ENCODE data around the gene PLCB1. TPM values are rescaled to one million over a fixed set of nuclear protein-coding genes. Genes with fewer than 3 reads are reported as not detected.
"Not testable (repeated sequence)": the region's sequence is repeated elsewhere in the genome, so short reads cannot be mapped to it uniquely, and the experiment has no call there.

PLCB1 gene
- total RNA-seq, 1 experiment from 2014 or later: 11.3 TPM

DNA sequence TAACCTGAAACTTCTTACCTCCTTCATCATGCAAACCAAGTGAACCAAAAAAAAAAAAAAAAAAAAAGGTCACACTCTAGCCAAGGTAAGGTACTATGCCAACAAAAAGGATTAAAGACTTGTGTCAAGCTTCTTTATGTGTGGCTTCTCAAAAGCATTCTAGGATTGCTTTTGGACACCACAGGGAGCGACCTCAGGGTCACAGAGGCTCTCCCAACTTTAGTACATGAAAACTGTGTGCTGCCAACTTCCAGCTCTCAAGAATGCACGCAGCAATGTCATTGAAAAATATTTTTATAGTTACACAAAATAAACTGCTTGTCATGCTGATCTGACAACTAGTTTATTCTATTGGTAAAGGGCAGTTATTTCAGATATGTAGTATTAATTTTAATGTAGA, 243.8 kb downstream of the PLCB1 start:
- CTCF ChIA-PET: interaction anchor here (1.0 kb wide), 1 partner anchor 149 kb away, joined by 3 read pairs; no protein-coding TSS in a partner anchor
- POLR2A ChIA-PET: no interaction called here
- peaks cover 7% of the 10 kb centered on the region; the same call in 1 of the 2 replicates for H3K4me1 Mint-ChIP-seq
- H3K27me3 Mint-ChIP-seq (ENCODE audit: low read depth): no peaks in the 10 kb centered on the region
- no peaks in the 10 kb centered on the region for H3K36me3 Mint-ChIP-seq
- no peak overlapping the region for H3K27ac Mint-ChIP-seq
- no peak for DNase-seq (ENCODE audit: low spot score)
- no peak overlapping the region for H3K4me3 Mint-ChIP-seq
- TF ChIP-seq, protein P1, sequence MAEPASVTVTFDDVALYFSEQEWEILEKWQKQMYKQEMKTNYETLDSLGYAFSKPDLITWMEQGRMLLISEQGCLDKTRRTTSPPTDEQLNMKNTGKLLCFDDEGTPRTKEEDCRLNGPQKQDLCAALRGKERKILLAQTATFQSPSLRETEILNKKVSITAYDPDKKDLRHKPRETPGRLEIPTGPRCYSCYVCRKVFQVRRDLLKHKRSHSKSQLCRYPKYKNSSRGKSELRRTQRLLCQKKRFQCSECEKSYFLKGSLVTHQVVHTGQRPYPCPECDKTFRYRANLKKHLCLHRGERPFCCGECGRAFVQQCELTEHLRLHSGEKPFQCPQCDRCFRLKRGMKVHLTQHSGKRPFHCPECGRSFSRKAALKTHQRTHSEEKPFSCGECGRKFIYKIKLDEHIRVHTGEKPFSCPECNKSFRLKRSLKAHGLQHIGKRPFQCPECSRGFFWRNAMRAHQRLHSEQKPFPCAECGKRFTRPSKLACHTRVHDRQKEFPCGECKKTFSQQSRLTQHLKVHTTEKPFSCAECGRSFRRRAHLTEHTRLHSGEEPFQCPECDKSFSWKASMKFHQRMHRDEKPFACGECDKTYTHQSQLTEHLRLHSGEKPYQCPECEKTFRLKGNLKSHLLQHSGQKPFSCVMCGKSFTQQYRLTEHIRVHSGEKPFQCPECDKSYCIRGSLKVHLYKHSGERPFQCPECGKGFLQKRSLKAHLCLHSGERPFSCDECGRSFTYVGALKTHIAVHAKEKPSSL (CRISPR knock-in tag; conservative IDR thresholded peaks at IDR 0.05): no peak
- TF ChIP-seq SMAD3 (CRISPR knock-in tag; IDR thresholded peaks at IDR 0.05; ENCODE audit: borderline replicate concordance): no peak
- peaks cover 18% of the 10 kb centered on the region for H3K9me3 Mint-ChIP-seq
- ATAC-seq: no peak

DNA sequence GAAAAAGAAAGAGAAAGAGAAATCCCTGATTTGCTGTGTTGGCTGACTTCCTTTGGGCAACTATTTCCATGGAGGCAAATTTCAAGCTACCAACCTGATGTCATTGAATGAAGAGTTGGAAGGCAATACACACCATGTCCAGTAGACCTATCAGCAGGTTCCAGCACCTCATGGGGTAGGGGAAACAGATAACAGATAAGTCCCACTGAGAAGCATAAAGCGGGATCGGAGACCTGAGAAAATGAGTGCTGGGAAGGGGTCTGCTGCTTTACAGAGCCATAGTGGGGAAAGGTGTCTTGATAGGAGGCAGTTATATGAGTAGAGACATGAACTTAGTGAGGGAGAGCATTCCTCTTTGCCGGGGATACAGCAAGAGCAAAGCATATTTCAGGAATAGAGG, 244.9 kb downstream of the PLCB1 start:
- no peak overlapping the region for H3K4me3 Mint-ChIP-seq
- peaks cover 5% of the 10 kb centered on the region; the same call in 1 of the 2 replicates for H3K36me3 Mint-ChIP-seq
- H3K4me1 Mint-ChIP-seq: peaks cover 7% of the 10 kb centered on the region; the same call in 1 of the 2 replicates
- no peak for ATAC-seq
- TF ChIP-seq, protein P2, sequence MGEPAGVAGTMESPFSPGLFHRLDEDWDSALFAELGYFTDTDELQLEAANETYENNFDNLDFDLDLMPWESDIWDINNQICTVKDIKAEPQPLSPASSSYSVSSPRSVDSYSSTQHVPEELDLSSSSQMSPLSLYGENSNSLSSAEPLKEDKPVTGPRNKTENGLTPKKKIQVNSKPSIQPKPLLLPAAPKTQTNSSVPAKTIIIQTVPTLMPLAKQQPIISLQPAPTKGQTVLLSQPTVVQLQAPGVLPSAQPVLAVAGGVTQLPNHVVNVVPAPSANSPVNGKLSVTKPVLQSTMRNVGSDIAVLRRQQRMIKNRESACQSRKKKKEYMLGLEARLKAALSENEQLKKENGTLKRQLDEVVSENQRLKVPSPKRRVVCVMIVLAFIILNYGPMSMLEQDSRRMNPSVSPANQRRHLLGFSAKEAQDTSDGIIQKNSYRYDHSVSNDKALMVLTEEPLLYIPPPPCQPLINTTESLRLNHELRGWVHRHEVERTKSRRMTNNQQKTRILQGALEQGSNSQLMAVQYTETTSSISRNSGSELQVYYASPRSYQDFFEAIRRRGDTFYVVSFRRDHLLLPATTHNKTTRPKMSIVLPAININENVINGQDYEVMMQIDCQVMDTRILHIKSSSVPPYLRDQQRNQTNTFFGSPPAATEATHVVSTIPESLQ (CRISPR knock-in tag; IDR thresholded peaks at IDR 0.05): no peak
- TF ChIP-seq, protein P3, sequence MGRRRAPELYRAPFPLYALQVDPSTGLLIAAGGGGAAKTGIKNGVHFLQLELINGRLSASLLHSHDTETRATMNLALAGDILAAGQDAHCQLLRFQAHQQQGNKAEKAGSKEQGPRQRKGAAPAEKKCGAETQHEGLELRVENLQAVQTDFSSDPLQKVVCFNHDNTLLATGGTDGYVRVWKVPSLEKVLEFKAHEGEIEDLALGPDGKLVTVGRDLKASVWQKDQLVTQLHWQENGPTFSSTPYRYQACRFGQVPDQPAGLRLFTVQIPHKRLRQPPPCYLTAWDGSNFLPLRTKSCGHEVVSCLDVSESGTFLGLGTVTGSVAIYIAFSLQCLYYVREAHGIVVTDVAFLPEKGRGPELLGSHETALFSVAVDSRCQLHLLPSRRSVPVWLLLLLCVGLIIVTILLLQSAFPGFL (CRISPR knock-in tag; IDR thresholded peaks at IDR 0.05; ENCODE audit: borderline replicate concordance): no peak
- TF ChIP-seq, protein P4, sequence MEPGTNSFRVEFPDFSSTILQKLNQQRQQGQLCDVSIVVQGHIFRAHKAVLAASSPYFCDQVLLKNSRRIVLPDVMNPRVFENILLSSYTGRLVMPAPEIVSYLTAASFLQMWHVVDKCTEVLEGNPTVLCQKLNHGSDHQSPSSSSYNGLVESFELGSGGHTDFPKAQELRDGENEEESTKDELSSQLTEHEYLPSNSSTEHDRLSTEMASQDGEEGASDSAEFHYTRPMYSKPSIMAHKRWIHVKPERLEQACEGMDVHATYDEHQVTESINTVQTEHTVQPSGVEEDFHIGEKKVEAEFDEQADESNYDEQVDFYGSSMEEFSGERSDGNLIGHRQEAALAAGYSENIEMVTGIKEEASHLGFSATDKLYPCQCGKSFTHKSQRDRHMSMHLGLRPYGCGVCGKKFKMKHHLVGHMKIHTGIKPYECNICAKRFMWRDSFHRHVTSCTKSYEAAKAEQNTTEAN (CRISPR knock-in tag; IDR thresholded peaks at IDR 0.05): no peak
- TF ChIP-seq JAZF1 (CRISPR knock-in tag; IDR thresholded peaks at IDR 0.05): no peak
- no peak for TF ChIP-seq ZNF138 (CRISPR knock-in tag; conservative IDR thresholded peaks at IDR 0.05)
- ChIA-PET POLR2A (no interaction called here), CTCF (no interaction called here)
- DNase-seq (ENCODE audit: low spot score): no peak
- H3K9me3 Mint-ChIP-seq: peaks cover 29% of the 10 kb centered on the region
- H3K27ac Mint-ChIP-seq: no peak overlapping the region
- no peaks in the 10 kb centered on the region for H3K27me3 Mint-ChIP-seq (ENCODE audit: low read depth)

DNA sequence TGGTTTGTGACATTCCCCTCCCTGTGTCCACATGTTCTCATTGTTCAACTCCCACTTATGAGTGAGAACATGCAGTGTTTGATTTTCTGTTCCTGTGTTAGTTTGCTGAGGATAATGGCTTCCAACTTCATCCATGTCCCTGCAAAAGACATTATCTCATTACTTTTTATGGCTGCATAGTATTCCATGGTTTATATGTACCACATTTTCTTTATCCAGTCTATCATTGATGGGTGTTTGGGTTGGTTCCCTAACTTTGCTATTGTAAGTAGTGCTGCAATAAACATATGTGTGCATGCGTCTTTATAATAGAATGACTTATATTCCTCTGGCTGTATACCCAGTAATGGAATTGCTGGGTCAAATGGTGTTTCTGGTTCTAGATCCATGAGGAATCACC, 247.1 kb downstream of the PLCB1 start:
- ATAC-seq; H3K36me3 Mint-ChIP-seq; H3K27me3 Mint-ChIP-seq (ENCODE audit: low read depth); CTCF ChIA-PET; H3K27ac Mint-ChIP-seq; DNase-seq (ENCODE audit: low spot score); H3K4me3 Mint-ChIP-seq; H3K4me1 Mint-ChIP-seq; POLR2A ChIA-PET: not testable (repeated sequence)
- peaks cover 40% of the 10 kb centered on the region for H3K9me3 Mint-ChIP-seq

DNA sequence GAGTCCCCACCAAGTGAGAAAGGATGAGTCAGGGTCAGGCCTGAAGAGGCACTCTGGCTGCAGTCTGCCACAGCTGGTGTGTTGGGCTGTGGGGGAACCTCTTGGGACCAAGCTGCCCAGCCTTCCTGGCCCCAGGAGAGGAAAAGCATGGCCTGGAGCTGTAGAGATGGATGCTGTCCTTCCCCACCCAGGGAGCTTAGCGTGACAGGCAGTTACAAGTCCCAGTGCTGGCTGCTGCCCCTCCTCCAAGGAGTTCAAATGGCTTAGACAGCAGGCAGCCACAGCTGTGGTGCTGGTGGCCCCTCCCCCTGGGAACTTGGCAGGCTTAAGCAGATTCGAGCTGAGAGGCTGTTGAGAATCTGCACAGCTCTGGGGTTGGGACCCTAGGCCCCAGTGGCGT, 253.2 kb downstream of the PLCB1 start:
- Mint-ChIP-seq H3K36me3 (peaks cover 9% of the 10 kb centered on the region), H3K9me3 (peaks cover 35% of the 10 kb centered on the region), H3K4me1 (peaks cover 7% of the 10 kb centered on the region), H3K4me3 (no peak overlapping the region), H3K27me3 (ENCODE audit: low read depth) (no peaks in the 10 kb centered on the region), H3K27ac (no peak overlapping the region)
- ChIA-PET CTCF (interaction anchor here (1.3 to 1.6 kb wide), 2 partner anchors 13 to 254 kb away, joined by 5 read pairs; partner anchors contain the start of gene PLCB1), POLR2A (no interaction called here)
- DNase-seq (ENCODE audit: low spot score) (peak; percentile 48), ATAC-seq (peak; percentile 74)
- TF ChIP-seq, protein P2 (CRISPR knock-in tag; IDR thresholded peaks at IDR 0.05): no peak
- TF ChIP-seq SOX15 (CRISPR knock-in tag; IDR thresholded peaks at IDR 0.05) (no peak), ZNF317 (CRISPR knock-in tag; IDR thresholded peaks at IDR 0.05; ENCODE audit: borderline replicate concordance, low read depth) (no peak), SP1 (CRISPR knock-in tag; conservative IDR thresholded peaks at IDR 0.05) (no peak), ELF4 (CRISPR knock-in tag; IDR thresholded peaks at IDR 0.05; ENCODE audit: low read depth) (no peak), EMX1 (CRISPR knock-in tag; IDR thresholded peaks at IDR 0.05) (no peak), TEAD1 (CRISPR knock-in tag; IDR thresholded peaks at IDR 0.05) (no peak)
- TF ChIP-seq, protein P5, sequence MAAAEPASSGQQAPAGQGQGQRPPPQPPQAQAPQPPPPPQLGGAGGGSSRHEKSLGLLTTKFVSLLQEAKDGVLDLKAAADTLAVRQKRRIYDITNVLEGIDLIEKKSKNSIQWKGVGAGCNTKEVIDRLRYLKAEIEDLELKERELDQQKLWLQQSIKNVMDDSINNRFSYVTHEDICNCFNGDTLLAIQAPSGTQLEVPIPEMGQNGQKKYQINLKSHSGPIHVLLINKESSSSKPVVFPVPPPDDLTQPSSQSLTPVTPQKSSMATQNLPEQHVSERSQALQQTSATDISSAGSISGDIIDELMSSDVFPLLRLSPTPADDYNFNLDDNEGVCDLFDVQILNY (CRISPR knock-in tag; IDR thresholded peaks at IDR 0.05): no peak

Measured in WTC11 (cell line).